NCI-H2029 treated with DMSO at 0.1 percent for 48 hours (cell line): ENCODE data around the gene C21orf91.

Experiments
- DNase-seq: peaks from one replicate; lab custom pipeline; 2025; lab: John Stamatoyannopoulos, UW

The C21orf91 gene

GRCh38 chr21:17819114-17819876, at the start of gene C21orf91:
Gene C21orf91 (minus strand): TSS chr21:17819356. CDS start chr21:17818318, 1,038 bp downstream.
- peak; percentile 22 for DNase-seq

GRCh38 chr21:17866590-17866989, 47.4 kb upstream of the C21orf91 start:
- no peak for DNase-seq

- DNase-seq: no peak
Measured at GRCh38 chr21:17859661-17860060, 40.5 kb upstream of the C21orf91 start.

DNA sequence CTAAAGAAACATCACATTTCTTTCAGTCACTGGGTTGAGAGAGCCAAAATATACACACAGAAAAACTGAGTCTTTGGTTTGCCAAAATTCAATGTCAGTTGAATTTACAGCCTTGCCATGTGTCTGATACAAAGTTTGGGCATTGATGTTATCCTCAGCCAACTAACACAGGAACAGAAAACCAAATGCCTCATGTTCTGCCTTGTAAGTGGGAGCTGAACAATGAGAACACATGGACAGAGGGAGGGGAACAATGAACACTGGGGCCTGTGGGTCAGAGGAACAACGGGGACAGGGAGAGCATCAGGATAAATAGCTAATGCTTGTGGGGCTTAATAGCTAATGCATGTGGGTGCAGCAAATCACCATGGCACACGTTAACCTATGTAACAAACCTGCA, 39.6 kb upstream of the C21orf91 start:
- no peak for DNase-seq

DNA sequence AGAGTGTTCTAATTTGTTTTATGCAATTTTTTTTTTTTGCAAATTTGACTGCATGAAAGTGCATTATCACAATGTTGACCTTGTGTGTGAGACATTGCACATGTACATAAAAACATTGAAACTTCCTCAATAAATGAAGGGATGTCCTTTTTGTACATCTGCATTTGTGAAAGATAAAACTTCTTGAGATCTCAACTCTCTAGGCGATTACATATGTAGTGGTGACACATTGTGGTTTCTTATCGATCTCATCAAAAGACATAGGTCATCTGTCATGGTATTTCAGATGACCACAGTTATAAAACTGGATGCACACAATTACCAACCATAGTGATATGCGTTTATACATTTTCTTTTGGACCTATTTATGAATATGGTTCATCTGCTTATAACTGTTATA, 35.6 kb upstream of the C21orf91 start:
- DNase-seq: no peak

DNA sequence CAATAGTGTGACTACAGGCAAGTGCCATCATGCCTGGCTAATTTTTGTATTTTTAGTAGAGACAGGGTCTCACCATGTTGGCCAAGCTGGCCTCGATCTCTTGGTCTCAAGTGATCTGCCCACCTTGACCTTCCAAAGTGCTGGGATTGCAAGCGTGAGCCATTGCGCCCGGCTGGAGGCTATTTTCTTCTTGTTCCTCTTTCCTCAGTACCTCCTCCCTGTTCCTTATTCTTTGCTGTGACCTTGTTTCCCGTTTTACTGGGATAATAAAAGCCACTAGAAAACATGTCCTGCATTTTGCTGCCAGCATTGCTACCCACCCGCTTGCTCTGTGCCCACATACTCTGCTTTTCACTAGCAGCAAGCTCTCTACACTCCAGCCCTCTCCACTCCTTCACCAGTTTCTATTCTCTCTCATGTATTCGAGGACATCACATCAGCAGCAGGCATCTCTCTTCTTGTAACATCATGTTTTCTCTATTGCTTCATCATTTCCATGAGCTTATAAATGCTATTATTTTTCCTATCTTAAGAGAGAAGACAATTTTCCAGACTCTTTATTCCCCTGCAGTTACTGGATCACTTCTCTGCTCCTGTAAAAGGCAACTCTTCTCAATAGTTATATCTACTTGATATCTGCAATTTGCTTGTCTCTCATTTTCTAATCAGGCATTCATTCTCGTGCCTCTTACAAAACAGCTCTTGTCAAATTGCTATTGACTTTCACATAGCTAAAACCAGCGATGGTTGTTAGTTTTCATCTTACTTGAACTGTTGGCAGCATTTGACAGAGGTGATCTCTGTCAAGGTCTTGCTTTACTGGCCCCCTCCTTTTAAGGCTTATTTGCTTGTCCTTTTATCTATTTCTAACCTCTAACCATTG, 34.5 kb upstream of the C21orf91 start:
- no peak for DNase-seq

GRCh38 chr21:17848228-17848627, 29.1 kb upstream of the C21orf91 start:
- no peak for DNase-seq

- DNase-seq: no peak
Measured at GRCh38 chr21:17841103-17841502, 21.9 kb upstream of the C21orf91 start.

- no peak for DNase-seq
Measured at GRCh38 chr21:17834639-17835354, 15.6 kb upstream of the C21orf91 start.

DNA sequence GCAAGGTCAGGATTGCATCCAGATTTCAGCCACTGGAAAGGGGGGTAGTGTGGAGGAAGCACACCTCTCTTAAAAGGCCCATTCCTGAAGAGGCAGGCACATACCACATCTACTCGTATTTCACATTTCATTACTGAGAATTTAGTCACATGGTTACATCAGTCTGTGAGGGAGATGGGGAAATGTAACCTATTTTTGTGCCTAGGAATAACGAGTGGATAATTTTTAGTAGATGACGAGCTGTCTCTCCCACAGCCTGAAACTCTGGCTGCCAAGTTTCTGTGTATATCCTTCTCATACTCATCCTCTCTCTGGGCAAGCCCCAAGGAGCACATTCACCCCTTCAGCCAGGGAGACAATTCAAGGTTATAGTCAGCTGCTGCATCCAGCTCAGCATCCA, 10.3 kb upstream of the C21orf91 start:
- DNase-seq: no peak

DNA sequence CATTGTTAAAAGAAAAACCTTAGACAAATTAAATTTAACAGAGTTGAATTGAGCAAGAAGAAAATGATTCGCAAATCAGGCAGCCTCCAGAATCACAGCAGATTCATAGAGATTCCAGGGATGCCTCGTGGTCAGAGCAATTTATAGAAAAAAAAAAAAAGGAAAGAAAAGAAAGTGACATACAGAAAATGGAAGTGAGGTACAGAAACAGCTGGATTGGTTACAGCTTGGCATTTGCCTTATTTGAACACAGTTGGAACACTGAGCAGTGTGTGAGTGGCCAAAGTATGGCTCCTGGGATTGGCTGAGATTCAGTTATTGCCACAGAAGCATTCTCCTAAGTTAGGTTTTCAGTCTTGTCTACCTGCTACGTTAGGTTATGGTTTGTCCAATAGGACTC, 9.1 kb upstream of the C21orf91 start:
- no peak for DNase-seq

- DNase-seq: no peak
Measured at GRCh38 chr21:17823846-17824245, 4.7 kb upstream of the C21orf91 start.

- DNase-seq: no peak
Measured at GRCh38 chr21:17821121-17821520, 2.0 kb upstream of the C21orf91 start.

GRCh38 chr21:17819877-17820229, 697 bp upstream of the C21orf91 start:
- DNase-seq: no peak

- no peak for DNase-seq
Measured at GRCh38 chr21:17818186-17819113, 706 bp downstream of the C21orf91 start.

- DNase-seq: no peak
Measured at GRCh38 chr21:17813353-17813752, 5.8 kb downstream of the C21orf91 start.

DNA sequence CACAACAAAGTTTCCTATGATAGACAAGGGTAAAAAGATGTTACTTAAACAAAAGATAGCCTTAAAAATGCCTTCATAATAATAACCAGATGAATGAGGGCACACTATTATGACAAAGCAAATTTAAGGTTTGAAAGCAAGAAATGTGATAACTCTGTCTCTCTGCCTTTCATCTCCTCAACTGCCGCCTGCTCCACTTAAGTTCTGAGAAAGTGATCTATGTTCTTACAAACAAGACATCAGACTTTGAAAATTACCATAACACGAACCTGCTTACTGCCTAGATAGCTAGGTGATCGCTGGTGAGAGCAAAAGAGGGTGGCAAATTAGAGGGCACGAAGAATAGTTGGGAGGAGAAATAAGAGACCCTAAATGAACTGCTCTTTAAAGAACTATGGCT, 13.2 kb downstream of the C21orf91 start:
- DNase-seq: no peak

DNA sequence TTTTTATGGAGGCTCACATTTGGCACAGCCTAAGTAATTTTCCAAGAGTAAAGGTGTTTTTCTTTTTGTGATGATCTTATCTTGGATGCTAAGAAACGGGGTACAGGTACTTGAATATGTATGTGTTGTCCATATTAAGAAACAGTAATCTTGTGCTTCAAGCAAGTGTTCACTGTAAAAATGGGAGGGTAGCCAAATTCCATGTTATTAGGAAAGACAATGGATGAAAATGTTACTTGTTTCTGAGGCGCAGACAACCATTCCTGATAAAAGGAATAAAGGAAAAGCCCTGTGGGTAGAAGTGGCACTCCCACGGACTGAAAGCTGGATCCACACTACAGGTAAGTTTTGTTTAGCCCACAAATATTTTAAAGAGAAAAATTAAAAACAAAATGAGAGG, 15.6 kb downstream of the C21orf91 start:
- no peak for DNase-seq

- no peak for DNase-seq
Measured at GRCh38 chr21:17802572-17802971, 16.6 kb downstream of the C21orf91 start.

- no peak for DNase-seq
Measured at GRCh38 chr21:17799414-17800164, 19.6 kb downstream of the C21orf91 start.

- DNase-seq: no peak
Measured at GRCh38 chr21:17798796-17799195, 20.4 kb downstream of the C21orf91 start.
